Measurements from ENCODE around the gene SUSD2.

SUSD2 gene

DNA sequence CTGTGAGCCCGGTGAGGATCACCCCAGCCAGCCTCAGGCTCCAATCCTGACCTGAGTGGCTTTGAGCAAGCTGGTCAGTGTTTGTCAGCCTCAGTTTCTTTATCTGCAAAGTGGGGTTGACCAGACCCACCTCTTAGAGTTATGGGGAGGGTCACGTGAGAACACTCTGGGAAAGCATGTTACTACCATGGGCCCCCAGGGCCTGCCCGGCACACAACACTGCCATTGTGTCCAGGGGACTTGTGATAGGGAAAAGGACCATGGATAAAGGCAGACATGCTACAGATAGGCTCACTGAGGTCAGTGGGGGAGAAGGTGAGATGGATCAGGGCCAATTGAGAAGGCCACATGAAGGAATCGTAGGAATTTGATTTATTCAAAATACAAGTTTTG, 32.1 kb upstream of the SUSD2 start:
- Histone ChIP-seq H3K27ac (ENCODE audit: low read depth, low read length) (no peak overlapping the region), H3K36me3 (ENCODE audit: control insufficient read depth in 5 of 5, insufficient read depth in 5 of 5, low read length in 5 of 5) (peaks cover 0 to 2% (median 0%) of the 10 kb centered on the region in 5 donors), H3K27me3 (ENCODE audit: control insufficient read depth in 5 of 5, insufficient read depth in 4 of 5, low read length in 5 of 5) (no peaks in the 10 kb centered on the region), H3K9me3 (ENCODE audit: control insufficient read depth in 5 of 5, low read length in 5 of 5) (no peaks in the 10 kb centered on the region), H3K4me1 (ENCODE audit: control insufficient read depth in 5 of 5, insufficient read depth in 5 of 5, low read length in 5 of 5) (peaks cover 33 to 64% (median 58%) of the 10 kb centered on the region in 5 donors), H3K4me3 (ENCODE audit: low read depth in 1 of 5, low read length in 5 of 5) (peak overlapping the region in 1 of 5 donors; percentile 19), H3K9ac (ENCODE audit: low read length in 5 of 5) (peak overlapping the region in 1 of 5 donors; percentile 15)

DNA sequence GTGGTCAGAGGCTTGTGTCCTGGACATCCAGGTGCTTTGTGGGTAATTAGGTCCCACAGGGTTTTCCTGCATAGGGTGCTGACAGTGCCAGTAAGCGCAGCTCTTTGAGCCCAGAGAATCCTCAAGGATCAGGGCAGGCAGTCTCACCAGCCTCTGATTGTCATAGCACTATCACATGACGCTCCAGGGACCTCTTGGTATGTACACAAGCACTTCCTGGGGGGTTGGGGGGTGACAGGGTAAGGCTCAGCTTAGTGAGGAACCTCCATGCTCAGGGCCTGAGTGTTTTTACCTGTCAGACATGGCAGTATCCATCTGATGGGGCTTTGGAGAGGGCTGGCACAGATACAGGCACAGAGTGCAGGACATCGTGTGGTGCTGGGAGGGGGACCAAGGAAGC, 27.9 kb upstream of the SUSD2 start:
- H3K4me1 ChIP-seq (ENCODE audit: control insufficient read depth in 5 of 5, insufficient read depth in 5 of 5, low read length in 5 of 5): peaks cover 6 to 57% (median 46%) of the 10 kb centered on the region in 5 donors
- no peaks in the 10 kb centered on the region for H3K27me3 ChIP-seq (ENCODE audit: control insufficient read depth in 5 of 5, insufficient read depth in 4 of 5, low read length in 5 of 5)
- no peak overlapping the region for H3K9ac ChIP-seq (ENCODE audit: low read length in 5 of 5)
- H3K4me3 ChIP-seq (ENCODE audit: low read depth in 1 of 5, low read length in 5 of 5): no peak overlapping the region
- H3K27ac ChIP-seq (ENCODE audit: low read depth, low read length): no peak overlapping the region
- H3K9me3 ChIP-seq (ENCODE audit: control insufficient read depth in 5 of 5, low read length in 5 of 5): no peaks in the 10 kb centered on the region
- H3K36me3 ChIP-seq (ENCODE audit: control insufficient read depth in 5 of 5, insufficient read depth in 5 of 5, low read length in 5 of 5): peaks cover 0 to 2% (median 0%) of the 10 kb centered on the region in 5 donors

DNA sequence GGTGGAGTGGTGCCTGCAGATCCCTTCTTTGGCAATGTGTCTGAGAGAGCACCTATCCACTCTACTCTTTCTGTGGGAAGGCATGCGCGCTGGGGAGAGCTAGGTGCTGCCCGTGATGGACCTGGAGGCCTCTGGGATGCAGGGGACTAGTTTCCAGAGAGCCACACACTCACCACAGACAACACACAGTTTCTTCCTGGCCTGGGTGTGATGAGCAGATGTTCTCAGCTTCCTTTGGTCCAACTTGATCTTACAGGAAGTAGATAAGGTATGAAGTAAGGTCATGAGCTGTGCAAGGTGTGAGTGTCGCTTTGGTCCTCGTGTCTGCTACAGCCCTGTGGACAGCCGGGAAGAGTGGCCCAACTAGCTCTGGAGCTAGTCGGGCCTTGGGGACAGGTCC, 27.3 kb upstream of the SUSD2 start:
- H3K27me3 ChIP-seq (ENCODE audit: control insufficient read depth in 5 of 5, insufficient read depth in 4 of 5, low read length in 5 of 5): no peaks in the 10 kb centered on the region
- H3K9me3 ChIP-seq (ENCODE audit: control insufficient read depth in 5 of 5, low read length in 5 of 5): no peaks in the 10 kb centered on the region
- H3K4me3 ChIP-seq (ENCODE audit: low read depth in 1 of 5, low read length in 5 of 5): no peak overlapping the region
- peaks cover 0 to 2% (median 0%) of the 10 kb centered on the region in 5 donors for H3K36me3 ChIP-seq (ENCODE audit: control insufficient read depth in 5 of 5, insufficient read depth in 5 of 5, low read length in 5 of 5)
- no peak overlapping the region for H3K9ac ChIP-seq (ENCODE audit: low read length in 5 of 5)
- no peak overlapping the region for H3K27ac ChIP-seq (ENCODE audit: low read depth, low read length)
- peaks cover 1 to 55% (median 45%) of the 10 kb centered on the region in 5 donors for H3K4me1 ChIP-seq (ENCODE audit: control insufficient read depth in 5 of 5, insufficient read depth in 5 of 5, low read length in 5 of 5)

DNA sequence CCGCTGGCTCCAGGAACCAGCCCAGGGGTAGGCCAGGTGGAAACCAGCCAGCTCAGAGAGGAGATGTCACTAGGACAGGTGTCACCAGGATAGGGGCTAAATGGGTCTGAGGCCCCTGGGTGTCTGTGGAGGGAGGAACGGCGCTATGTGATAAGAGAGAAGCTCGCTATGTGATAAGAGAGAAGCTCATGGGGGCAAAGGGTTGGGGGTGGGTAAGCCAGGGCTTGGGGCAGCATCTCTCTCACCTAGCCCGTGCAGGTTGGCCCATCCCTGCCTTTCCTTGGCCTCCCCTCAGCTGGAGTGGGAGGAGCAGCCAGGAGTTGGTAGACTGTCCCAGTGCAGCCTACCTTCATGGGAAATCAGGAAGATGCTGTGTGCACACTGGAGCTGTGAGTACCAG, 26.5 kb upstream of the SUSD2 start:
- H3K36me3 ChIP-seq (ENCODE audit: control insufficient read depth in 5 of 5, insufficient read depth in 5 of 5, low read length in 5 of 5): peaks cover 0 to 5% (median 4%) of the 10 kb centered on the region in 5 donors
- H3K9ac ChIP-seq (ENCODE audit: low read length in 5 of 5): no peak overlapping the region
- H3K9me3 ChIP-seq (ENCODE audit: control insufficient read depth in 5 of 5, low read length in 5 of 5): no peaks in the 10 kb centered on the region
- no peak overlapping the region for H3K4me3 ChIP-seq (ENCODE audit: low read depth in 1 of 5, low read length in 5 of 5)
- H3K27ac ChIP-seq (ENCODE audit: low read depth, low read length): no peak overlapping the region
- H3K4me1 ChIP-seq (ENCODE audit: control insufficient read depth in 5 of 5, insufficient read depth in 5 of 5, low read length in 5 of 5): peaks cover 0 to 58% (median 44%) of the 10 kb centered on the region in 5 donors
- H3K27me3 ChIP-seq (ENCODE audit: control insufficient read depth in 5 of 5, insufficient read depth in 4 of 5, low read length in 5 of 5): no peaks in the 10 kb centered on the region

DNA sequence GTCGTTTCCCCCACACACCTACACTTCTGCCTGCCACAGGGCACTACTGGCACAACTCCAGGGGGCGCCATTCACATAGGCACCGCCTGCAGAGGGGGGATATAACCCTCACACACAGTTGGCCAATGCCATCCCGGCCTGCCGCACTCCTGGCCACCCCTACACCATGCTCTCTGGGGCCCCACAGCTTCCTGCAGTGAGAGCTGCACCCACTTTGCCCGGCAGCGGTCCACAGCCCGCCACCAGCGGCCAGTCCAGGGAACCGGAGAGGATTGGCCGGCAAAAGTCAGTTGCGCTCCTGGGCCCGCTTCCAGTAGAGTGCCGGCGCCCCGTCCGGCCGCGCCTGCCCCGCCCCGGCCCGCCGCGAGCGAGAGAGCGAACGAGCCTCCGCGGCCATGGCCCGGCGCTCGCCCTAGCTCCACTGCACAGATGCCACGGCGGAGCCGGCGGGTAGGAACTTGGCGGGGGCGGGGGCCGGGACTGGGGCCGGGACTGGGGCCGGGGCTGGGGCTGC, 25.6 kb upstream of the SUSD2 start:
- peaks cover 0 to 59% (median 44%) of the 10 kb centered on the region in 5 donors for H3K4me1 ChIP-seq (ENCODE audit: control insufficient read depth in 5 of 5, insufficient read depth in 5 of 5, low read length in 5 of 5)
- peak overlapping the region in 3 of 5 donors; percentile 23 to 62 (median 32) for H3K9ac ChIP-seq (ENCODE audit: low read length in 5 of 5)
- no peaks in the 10 kb centered on the region for H3K9me3 ChIP-seq (ENCODE audit: control insufficient read depth in 5 of 5, low read length in 5 of 5)
- no peak overlapping the region for H3K27ac ChIP-seq (ENCODE audit: low read depth, low read length)
- peaks cover 0 to 10% (median 4%) of the 10 kb centered on the region in 5 donors for H3K36me3 ChIP-seq (ENCODE audit: control insufficient read depth in 5 of 5, insufficient read depth in 5 of 5, low read length in 5 of 5)
- H3K4me3 ChIP-seq (ENCODE audit: low read depth in 1 of 5, low read length in 5 of 5): peak overlapping the region; percentile 39 to 90 (median 88)
- no peaks in the 10 kb centered on the region for H3K27me3 ChIP-seq (ENCODE audit: control insufficient read depth in 5 of 5, insufficient read depth in 4 of 5, low read length in 5 of 5)

DNA sequence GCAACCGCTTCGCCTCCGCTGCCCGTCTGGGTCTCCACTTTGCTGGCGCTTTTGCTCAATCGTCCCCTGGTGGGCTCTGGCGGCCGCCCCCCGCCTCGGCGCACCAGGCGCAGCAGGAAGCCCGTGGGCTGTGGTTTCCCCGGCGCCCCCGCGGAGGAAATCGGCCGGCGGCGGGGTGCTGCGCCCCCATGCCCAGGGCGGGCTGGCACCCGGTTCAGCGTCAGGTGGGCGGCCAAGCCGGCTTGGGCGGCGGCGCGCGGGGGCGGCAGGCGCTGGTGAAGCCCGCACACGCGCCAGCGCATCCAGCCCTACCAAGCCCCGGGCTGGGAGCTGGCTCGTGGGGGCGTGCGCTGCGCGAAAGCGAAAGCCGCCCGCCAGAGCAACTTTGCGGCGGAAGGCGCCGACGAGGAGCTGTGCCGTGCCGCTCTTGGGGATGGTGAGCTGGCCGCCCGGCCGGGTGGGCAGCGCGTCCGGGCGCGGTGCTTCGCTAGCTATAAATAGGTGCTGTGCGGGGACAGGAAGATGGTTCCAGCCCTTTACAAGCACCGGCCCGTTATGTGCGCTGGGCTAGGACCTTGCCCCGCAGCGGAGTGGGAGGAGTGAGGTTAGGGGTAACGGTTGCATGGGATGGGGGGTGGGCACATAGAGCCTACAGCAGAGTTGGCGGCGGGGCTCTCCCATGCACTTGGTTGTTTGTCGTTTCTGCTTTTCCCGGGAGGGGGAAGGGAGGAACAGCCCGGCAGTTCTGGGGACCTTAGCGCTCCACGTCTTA, 25.0 kb upstream of the SUSD2 start:
- Histone ChIP-seq H3K36me3 (ENCODE audit: control insufficient read depth in 5 of 5, insufficient read depth in 5 of 5, low read length in 5 of 5) (peaks cover 0 to 10% (median 4%) of the 10 kb centered on the region in 5 donors), H3K9ac (ENCODE audit: low read length in 5 of 5) (peak overlapping the region in 4 of 5 donors; percentile 40 to 81 (median 50)), H3K4me3 (ENCODE audit: low read depth in 1 of 5, low read length in 5 of 5) (peak overlapping the region; percentile 78 to 92 (median 89)), H3K9me3 (ENCODE audit: control insufficient read depth in 5 of 5, low read length in 5 of 5) (no peaks in the 10 kb centered on the region), H3K27ac (ENCODE audit: low read depth, low read length) (no peak overlapping the region), H3K27me3 (ENCODE audit: control insufficient read depth in 5 of 5, insufficient read depth in 4 of 5, low read length in 5 of 5) (no peaks in the 10 kb centered on the region), H3K4me1 (ENCODE audit: control insufficient read depth in 5 of 5, insufficient read depth in 5 of 5, low read length in 5 of 5) (peaks cover 0 to 59% (median 44%) of the 10 kb centered on the region in 5 donors)

DNA sequence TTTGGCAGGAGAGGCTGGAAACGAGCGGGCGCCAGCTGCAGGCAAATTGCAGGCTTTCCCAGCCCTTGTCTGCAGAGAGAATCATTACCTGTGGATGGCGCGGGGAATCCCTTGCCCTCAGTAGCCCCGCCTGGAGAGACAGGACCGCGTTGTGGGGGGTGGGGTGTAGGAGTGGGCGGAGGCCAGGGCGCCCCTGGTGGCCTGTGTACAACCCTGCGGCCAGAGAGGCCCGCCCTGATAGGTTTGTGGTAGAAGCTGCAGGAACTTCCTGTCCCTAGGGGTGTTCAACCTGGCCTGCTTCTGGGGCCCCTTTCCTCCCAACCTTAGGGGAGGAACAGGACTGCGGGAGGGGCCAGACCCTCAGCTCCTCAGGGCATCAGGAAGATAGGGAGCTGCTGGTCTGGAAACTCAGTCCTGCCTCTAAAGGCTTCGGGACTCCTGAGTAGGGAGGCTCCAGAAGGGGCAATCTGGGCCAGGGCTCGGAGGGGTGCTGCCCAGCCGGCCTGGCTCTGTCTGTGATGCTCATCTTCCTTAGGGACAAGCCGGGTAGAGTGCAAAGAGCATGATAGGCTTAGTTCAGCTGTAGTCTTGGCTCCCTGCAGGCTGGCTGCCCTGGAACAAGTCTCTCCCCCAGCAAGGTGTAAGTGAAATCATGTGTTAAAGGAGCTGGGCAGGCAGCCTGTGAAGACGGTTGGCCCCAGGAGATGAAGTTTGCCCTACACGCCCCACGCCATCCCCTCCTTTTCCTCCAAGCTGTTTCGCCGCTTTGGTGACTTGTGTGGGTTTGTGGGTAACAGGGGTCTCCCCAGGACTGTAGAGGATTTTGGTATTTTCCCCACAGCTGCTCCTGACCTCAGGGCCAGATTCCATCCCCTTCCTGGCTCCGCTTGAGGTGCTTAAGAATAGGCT, 24.1 kb upstream of the SUSD2 start:
- Histone ChIP-seq H3K9ac (ENCODE audit: low read length in 5 of 5) (peak overlapping the region in 4 of 5 donors; percentile 40 to 81 (median 50)), H3K4me1 (ENCODE audit: control insufficient read depth in 5 of 5, insufficient read depth in 5 of 5, low read length in 5 of 5) (peaks cover 0 to 59% (median 44%) of the 10 kb centered on the region in 5 donors), H3K36me3 (ENCODE audit: control insufficient read depth in 5 of 5, insufficient read depth in 5 of 5, low read length in 5 of 5) (peaks cover 0 to 15% (median 7%) of the 10 kb centered on the region in 5 donors), H3K4me3 (ENCODE audit: low read depth in 1 of 5, low read length in 5 of 5) (peak overlapping the region; percentile 78 to 92 (median 89)), H3K27ac (ENCODE audit: low read depth, low read length) (no peak overlapping the region), H3K27me3 (ENCODE audit: control insufficient read depth in 5 of 5, insufficient read depth in 4 of 5, low read length in 5 of 5) (no peaks in the 10 kb centered on the region), H3K9me3 (ENCODE audit: control insufficient read depth in 5 of 5, low read length in 5 of 5) (no peaks in the 10 kb centered on the region)

DNA sequence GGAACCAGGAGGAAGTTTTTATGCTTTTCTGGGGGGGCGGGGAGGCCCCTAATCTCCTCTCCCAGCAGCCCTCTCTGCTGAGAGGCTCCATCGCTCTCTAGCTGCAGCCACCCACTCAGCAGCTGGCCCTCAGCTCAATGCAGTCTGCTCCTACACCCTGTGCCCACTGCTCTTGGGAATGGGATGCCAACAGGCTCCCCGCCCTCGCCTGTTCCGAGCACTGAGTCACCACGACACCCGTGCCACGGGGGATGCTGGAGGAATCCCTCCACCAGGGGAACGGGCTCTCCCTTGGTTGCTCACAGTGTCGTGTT, 23.5 kb upstream of the SUSD2 start:
- Histone ChIP-seq H3K9me3 (ENCODE audit: control insufficient read depth in 5 of 5, low read length in 5 of 5) (no peaks in the 10 kb centered on the region), H3K27ac (ENCODE audit: low read depth, low read length) (no peak overlapping the region), H3K4me3 (ENCODE audit: low read depth in 1 of 5, low read length in 5 of 5) (peak overlapping the region in 2 of 5 donors; percentile 78 to 89), H3K27me3 (ENCODE audit: control insufficient read depth in 5 of 5, insufficient read depth in 4 of 5, low read length in 5 of 5) (no peaks in the 10 kb centered on the region), H3K36me3 (ENCODE audit: control insufficient read depth in 5 of 5, insufficient read depth in 5 of 5, low read length in 5 of 5) (peaks cover 0 to 17% (median 7%) of the 10 kb centered on the region in 5 donors), H3K4me1 (ENCODE audit: control insufficient read depth in 5 of 5, insufficient read depth in 5 of 5, low read length in 5 of 5) (peaks cover 0 to 59% (median 44%) of the 10 kb centered on the region in 5 donors), H3K9ac (ENCODE audit: low read length in 5 of 5) (peak overlapping the region in 1 of 5 donors; percentile 58)

DNA sequence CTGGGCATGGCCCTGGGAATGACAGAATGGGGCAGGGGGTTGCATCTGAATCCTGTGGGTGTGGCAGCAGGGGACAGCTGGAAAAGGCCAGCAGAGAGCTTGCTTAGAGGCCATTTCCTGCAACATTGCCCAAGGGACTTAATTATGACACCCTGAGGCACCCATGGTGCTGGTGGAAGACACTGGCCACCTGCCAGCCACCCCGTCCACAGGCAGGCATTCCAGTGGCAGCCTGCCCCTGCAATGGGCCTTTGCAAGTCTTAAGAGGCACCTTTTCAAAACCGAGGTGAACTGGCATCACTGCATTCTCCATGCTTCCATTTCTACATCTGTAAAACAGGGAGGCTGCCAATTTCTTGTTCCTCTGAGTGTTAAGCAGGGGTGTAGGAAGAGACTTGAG, 21.6 kb upstream of the SUSD2 start:
- Histone ChIP-seq H3K27me3 (ENCODE audit: control insufficient read depth in 5 of 5, insufficient read depth in 4 of 5, low read length in 5 of 5) (no peaks in the 10 kb centered on the region), H3K27ac (ENCODE audit: low read depth, low read length) (no peak overlapping the region), H3K4me3 (ENCODE audit: low read depth in 1 of 5, low read length in 5 of 5) (no peak overlapping the region), H3K4me1 (ENCODE audit: control insufficient read depth in 5 of 5, insufficient read depth in 5 of 5, low read length in 5 of 5) (peaks cover 0 to 47% (median 36%) of the 10 kb centered on the region in 5 donors), H3K9me3 (ENCODE audit: control insufficient read depth in 5 of 5, low read length in 5 of 5) (no peaks in the 10 kb centered on the region), H3K36me3 (ENCODE audit: control insufficient read depth in 5 of 5, insufficient read depth in 5 of 5, low read length in 5 of 5) (peaks cover 0 to 34% (median 12%) of the 10 kb centered on the region in 5 donors), H3K9ac (ENCODE audit: low read length in 5 of 5) (no peak overlapping the region)

Data from subcutaneous abdominal adipose tissue (tissue), 5 donors.